ENCODE results near the gene ARHGAP15.
"Not testable (repeated sequence)": the region's sequence is repeated elsewhere in the genome, so short reads cannot be mapped to it uniquely, and the experiment has no call there.

ARHGAP15 gene

GRCh38 chr2:143533846-143534245 lies 404.6 kb downstream of the ARHGAP15 start:
- DNase-seq, result no peak

GRCh38 chr2:143535802-143536201 lies 406.6 kb downstream of the ARHGAP15 start:
- no peak for DNase-seq

GRCh38 chr2:143541899-143542298 lies 412.7 kb downstream of the ARHGAP15 start:
- not testable (repeated sequence) for DNase-seq

- no peak for DNase-seq
Observed at GRCh38 chr2:143545059-143545948, 416.1 kb downstream of the ARHGAP15 start.

DNA sequence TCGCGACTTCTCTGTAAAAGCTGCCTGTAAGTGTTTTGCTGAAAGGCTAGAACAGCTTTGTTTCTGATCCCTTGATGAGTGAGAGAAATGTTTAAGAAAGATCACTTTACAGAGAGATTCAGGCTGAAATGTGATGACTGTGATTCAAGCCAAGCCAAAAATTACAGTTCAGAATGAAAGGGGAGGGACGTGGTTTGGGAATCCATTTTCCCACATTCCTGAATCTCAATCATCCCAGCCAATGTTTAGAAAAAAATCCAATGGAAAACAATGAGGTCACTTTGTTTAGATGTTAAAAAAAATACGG lies 416.7 kb downstream of the ARHGAP15 start:
- DNase-seq, result no peak

- DNase-seq, result no peak
Observed at GRCh38 chr2:143548032-143548431, 418.8 kb downstream of the ARHGAP15 start.

GRCh38 chr2:143550500-143550899 lies 421.3 kb downstream of the ARHGAP15 start:
- no peak for DNase-seq

GRCh38 chr2:143551971-143552650 lies 422.9 kb downstream of the ARHGAP15 start:
- no peak for DNase-seq

GRCh38 chr2:143553261-143553660 lies 424.0 kb downstream of the ARHGAP15 start:
- DNase-seq, result no peak

- DNase-seq, result no peak
Observed at GRCh38 chr2:143558665-143559064, 429.4 kb downstream of the ARHGAP15 start.

- DNase-seq, result no peak
Observed at GRCh38 chr2:143559147-143559546, 429.9 kb downstream of the ARHGAP15 start.

DNA sequence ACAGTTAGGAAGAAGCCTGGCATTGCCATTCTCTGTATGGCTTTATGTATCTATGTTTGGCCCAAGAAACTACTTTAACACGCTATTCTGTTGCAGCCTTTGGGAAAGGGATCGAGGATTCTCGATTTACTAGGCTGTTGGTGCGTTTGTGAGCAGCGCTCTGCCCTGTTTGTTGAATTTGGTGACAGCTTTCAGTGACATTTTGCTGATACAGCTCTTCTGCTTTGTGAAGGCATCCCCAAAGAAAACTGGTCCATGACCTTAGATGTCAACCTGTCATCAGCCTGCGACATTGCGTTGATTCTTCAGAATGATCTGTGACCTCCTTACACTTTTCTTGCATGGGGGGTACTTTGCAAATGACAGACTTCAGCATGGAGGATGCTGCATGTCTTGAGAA lies 431.5 kb downstream of the ARHGAP15 start:
- DNase-seq, result no peak

DNA sequence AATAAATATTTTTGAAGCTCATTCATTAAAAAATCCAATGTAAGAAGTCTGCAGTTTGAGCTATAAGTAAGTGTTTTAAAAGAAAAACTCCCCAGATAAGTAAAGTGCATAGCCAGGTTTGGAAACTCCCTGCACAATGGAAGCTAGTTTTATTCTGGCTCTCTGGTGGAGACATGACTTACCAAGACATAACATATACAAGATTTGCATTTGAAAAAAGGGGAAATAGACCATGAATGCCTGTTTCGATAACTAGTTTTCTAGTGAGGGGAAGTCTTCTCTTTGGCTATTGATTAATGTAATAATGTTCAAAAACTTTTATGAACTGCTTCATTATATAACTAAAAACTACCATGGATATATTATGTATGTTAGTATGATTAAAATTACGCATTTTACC lies 435.2 kb downstream of the ARHGAP15 start:
- no peak for DNase-seq

GRCh38 chr2:143571747-143572146 lies 442.5 kb downstream of the ARHGAP15 start:
- no peak for DNase-seq

GRCh38 chr2:143572421-143572820 lies 443.2 kb downstream of the ARHGAP15 start:
- DNase-seq, result no peak

GRCh38 chr2:143574069-143574468 lies 444.9 kb downstream of the ARHGAP15 start:
- no peak for DNase-seq

GRCh38 chr2:143575340-143575739 lies 446.1 kb downstream of the ARHGAP15 start:
- DNase-seq, result no peak

DNA sequence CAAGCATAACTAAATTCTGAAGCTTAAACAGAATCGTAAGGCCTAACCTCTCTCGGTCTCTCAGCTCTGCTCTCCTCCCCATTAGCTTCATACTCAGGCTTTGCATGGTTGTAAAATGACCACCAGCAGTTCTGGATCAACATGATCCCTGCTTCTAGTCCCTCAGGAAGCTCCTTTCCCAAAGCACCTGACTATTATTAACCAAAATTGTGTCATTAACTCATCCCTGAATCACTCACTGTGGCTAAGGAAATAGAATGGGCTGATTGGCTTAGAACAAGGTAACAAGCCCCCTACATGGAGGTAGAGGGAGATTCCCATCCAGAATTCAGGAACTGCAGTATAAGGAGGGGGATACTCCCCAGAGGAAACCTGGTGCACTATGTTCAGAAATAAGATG lies 448.3 kb downstream of the ARHGAP15 start:
- DNase-seq, result no peak

GRCh38 chr2:143579456-143579855 lies 450.2 kb downstream of the ARHGAP15 start:
- no peak for DNase-seq

- peak in 1 of 14 donors; percentile 4 for DNase-seq
Observed at GRCh38 chr2:143581134-143581533, 451.9 kb downstream of the ARHGAP15 start.

DNA sequence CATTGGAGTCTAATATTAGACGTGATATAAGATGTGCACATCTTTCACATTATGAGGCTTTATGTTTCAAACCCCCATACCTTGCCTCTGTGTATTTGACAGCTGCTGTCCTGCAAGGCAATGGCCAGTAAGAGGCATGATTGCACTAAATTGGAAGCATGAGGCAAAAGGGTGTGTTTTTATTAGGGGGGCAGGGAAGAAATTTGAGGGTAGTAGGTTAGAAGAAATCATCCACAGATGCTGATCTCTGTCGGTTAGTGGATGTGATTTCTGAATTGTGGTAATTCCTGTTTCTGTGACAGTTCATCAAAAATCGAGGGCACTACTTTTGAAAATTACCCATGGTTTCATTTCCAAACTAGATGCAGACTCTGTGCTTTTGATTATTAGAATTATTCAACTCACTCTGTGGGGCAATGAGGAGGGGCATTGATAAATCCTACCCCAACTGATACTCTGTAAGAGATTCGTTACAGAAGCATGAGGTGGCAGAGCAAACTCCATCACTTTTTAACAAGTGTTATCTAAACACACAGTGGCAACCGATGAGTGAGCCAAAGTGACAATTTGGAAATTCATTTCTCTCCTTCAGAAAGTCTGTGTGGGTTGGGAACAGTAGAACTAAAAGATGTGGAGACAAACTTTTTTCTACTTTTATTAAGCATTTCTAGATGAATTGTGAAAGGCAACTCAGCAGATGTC lies 453.0 kb downstream of the ARHGAP15 start:
- DNase-seq, result peak in 2 of 14 donors; percentile 6 to 37

GRCh38 chr2:143584936-143585335 lies 455.7 kb downstream of the ARHGAP15 start:
- no peak for DNase-seq

GRCh38 chr2:143586119-143586518 lies 456.9 kb downstream of the ARHGAP15 start:
- DNase-seq, result no peak
